Measurements from ENCODE around the gene C1QL3.

Gene C1QL3

DNA sequence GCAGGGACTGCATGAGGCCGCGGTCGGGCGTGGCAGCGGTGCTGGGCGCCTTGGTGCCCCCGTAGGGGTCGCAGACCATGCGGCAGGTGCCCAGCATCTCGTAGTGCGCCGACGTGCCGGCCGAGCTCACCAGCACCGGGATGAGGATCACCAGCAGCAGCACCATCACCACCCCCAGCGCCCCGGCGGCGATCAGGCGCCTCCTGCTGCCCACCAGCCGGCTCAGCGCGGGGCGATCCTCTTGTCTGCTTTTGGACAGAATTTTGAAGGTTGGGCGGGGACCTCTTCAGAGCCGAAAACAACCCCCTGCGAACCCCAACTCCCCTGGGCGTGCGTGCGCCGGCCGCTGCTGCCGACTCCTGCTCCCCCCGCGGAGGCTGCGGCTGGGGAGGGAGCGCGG is 779 bp downstream of the C1QL3 start:
- H3K4me3 ChIP-seq (ENCODE audit: low read length): peak overlapping the region; percentile 37
- TF ChIP-seq, protein P1, sequence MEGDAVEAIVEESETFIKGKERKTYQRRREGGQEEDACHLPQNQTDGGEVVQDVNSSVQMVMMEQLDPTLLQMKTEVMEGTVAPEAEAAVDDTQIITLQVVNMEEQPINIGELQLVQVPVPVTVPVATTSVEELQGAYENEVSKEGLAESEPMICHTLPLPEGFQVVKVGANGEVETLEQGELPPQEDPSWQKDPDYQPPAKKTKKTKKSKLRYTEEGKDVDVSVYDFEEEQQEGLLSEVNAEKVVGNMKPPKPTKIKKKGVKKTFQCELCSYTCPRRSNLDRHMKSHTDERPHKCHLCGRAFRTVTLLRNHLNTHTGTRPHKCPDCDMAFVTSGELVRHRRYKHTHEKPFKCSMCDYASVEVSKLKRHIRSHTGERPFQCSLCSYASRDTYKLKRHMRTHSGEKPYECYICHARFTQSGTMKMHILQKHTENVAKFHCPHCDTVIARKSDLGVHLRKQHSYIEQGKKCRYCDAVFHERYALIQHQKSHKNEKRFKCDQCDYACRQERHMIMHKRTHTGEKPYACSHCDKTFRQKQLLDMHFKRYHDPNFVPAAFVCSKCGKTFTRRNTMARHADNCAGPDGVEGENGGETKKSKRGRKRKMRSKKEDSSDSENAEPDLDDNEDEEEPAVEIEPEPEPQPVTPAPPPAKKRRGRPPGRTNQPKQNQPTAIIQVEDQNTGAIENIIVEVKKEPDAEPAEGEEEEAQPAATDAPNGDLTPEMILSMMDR (IDR thresholded peaks at IDR 0.05; ENCODE audit: insufficient read depth, low read depth, low read length, missing control alignments): peak; percentile 5
- DNase-seq (ENCODE audit: low read depth): peak; percentile 19

DNA sequence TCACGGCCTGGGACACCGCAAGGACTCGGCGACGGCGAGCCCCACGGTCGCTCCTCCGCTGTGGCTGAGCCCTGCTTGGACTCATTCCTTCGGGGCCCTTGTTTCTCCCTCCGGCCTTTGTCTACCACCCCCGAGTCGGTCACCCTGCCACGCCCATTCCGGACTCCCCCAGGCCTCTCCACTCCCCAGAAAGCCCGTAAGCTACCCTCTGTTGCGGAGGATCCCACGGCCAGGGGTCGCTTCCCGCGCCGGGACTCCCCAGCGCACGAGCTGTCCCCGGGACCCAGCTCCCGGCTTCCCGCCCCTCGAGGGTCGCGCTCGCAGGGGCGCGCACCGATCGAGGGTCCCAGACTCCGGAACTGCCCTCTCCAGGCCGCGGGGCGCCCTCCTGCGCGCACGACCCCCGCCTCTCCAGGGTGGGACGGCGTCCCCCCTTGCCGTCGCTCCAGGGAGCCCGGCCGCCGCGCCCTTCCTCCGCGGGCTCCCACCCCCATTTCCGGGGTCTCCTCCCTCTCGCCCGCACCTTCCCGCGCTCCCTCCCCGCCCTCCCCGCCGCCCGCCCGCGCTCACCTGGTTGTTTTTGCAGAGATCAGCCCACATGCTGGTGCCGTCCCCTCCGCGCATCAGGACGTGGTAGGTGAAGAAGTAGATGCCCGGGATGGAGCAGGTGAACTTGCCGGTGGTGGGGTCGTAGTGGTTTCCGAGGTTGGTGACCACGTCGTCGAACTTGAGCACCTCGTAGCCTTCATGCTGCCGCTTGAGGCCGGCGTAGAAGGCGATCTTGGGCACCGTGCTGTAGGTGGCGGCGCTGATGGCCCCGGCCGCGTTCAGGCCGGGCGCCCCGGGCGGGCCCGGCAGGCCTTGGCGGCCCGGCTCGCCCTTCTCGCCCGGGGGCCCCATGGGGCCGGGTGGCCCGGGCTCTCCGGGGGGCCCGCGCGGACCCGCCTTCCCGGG is 1.5 kb downstream of the C1QL3 start:
- no peak for DNase-seq (ENCODE audit: low read depth)
- no peak overlapping the region for H3K4me3 ChIP-seq (ENCODE audit: low read length)
- TF ChIP-seq, protein P1 (IDR thresholded peaks at IDR 0.05; ENCODE audit: insufficient read depth, low read depth, low read length, missing control alignments): no peak

DNA sequence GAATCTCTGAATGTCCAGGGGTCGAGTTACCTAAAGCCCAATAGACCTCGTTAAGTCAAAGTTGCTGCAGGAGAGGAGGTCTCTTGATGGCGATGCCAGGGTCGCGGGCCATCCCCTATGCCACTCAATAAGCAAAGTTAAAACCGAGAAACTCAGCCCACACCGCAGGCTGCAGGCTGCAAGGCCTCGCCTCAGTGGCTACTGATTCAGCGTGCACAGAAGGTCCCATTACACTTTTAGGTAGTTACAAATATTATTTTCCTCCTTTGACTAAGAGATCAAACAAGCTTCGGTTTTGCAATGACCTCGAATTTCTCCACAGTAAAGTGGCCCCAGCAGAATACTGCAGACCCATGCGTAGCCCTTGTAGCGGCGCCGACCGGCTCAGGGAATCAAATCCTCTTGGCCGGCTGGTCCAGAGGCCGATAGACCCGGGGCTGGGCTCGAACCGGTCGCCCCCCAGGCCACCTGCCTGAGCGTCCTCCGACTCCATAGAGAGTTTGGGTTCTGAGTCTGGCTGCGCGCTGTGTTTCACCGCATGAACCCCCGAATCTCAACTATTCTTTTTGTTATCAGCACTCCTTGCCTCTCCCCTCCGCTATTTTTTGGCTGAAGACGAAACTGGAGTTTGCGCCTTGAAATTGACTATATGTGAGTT is 2.3 kb downstream of the C1QL3 start:
- TF ChIP-seq, protein P1 (IDR thresholded peaks at IDR 0.05; ENCODE audit: insufficient read depth, low read depth, low read length, missing control alignments): no peak
- no peak for DNase-seq (ENCODE audit: low read depth)
- H3K4me3 ChIP-seq (ENCODE audit: low read length): no peak overlapping the region

DNA sequence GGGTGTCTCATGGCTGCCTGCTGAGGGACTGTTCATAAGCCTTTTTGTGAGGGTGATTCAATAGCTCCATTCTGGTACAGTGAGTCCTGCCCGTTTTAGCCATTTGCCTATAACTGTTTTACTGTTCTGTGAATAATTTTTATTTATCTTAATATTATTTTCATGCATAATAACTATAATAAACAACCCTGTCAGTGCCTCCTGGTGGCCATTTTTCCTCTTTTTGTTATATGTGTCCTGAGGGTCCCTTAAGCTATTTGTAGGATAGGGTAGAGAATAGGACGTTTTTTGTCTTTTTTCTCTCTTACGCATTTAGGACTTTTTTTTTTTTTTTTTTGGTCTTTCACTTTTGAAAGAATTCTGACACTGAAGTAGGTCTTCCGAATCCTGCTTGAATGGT is 2.9 kb downstream of the C1QL3 start:
- no peak for DNase-seq (ENCODE audit: low read depth)

GRCh38 chr10:16510843-16511242 is 10.8 kb downstream of the C1QL3 start:
- TF ChIP-seq, protein P1 (IDR thresholded peaks at IDR 0.05; ENCODE audit: insufficient read depth, low read depth, low read length, missing control alignments): no peak
- H3K4me3 ChIP-seq (ENCODE audit: low read length): no peak overlapping the region
- no peak for DNase-seq (ENCODE audit: low read depth)

More for the DNA sequence above, 2.9 kb downstream of the C1QL3 start:
- H3K4me3 ChIP-seq (ENCODE audit: low read length): no peak overlapping the region
- TF ChIP-seq, protein P1 (IDR thresholded peaks at IDR 0.05; ENCODE audit: insufficient read depth, low read depth, low read length, missing control alignments): peak; percentile 33

DNA sequence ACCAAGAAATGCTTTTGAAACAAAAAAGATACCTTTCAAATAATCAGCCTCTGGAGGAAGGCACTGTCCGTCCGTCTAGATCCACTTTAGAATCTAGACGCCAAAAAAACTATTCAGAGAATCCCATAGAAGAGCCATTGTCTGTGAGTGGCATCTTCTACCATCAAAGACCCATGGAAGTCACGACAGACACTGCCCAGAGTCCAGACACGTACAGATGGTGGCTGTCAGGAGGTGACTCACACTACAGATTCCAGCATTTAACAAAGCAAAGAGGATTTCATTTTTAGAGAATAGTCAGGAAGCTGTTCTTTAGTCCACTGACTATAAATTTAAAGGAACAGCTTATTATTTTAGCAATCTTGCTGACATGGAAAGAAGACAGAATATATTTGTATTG is 11.7 kb downstream of the C1QL3 start:
- TF ChIP-seq, protein P1 (IDR thresholded peaks at IDR 0.05; ENCODE audit: insufficient read depth, low read depth, low read length, missing control alignments): no peak
- no peak overlapping the region for H3K4me3 ChIP-seq (ENCODE audit: low read length)
- DNase-seq (ENCODE audit: low read depth): peak; percentile 35

All from epithelial cell of esophagus (primary cell).